ENCODE data around the gene NRP1. TPM values are rescaled to one million over a fixed set of nuclear protein-coding genes. Genes with fewer than 3 reads are reported as not detected.

Gene NRP1
- polyA plus RNA-seq, 1 of the 3 experiments (the other 2 are of a cell fraction) = 129 TPM

GRCh38 chr10:33193701-33194521, 140.6 kb downstream of the NRP1 start:
- H3K9ac ChIP-seq = no peak overlapping the region
- DNase-seq = no peak
- no peaks in the 10 kb centered on the region for H3K9me3 ChIP-seq
- H3F3A ChIP-seq (replicated peaks; ENCODE audit: insufficient read depth) = peaks cover 44% of the 10 kb centered on the region
- 62% methylated on average over 6 of the region's 6 CpGs for WGBS (ENCODE audit: low lambda C conversion rate)
- no peaks in the 10 kb centered on the region for H3K9me2 ChIP-seq
- H3K4me2 ChIP-seq = no peak overlapping the region
- CTCF ChIA-PET = interaction anchor here (0.7 to 4.0 kb wide), 46 partner anchors 8 to 1448 kb away, joined by 3 to 51 read pairs (median 4); partner anchors contain the start of gene NRP1
- H4K20me1 ChIP-seq (ENCODE audit: insufficient read depth) = no peaks in the 10 kb centered on the region
- POLR2A ChIA-PET = interaction anchor here (1.0 kb wide), 1 partner anchor 141 kb away, joined by 3 read pairs; no protein-coding TSS in a partner anchor
- peak overlapping the region; percentile 62 to 64; a peak in 3 of 4 replicates for H3K27ac ChIP-seq (ENCODE audit: low read depth in 2 of 2, low read length in 1 of 2)
- no peak overlapping the region for H2AFZ ChIP-seq (ENCODE audit: low read depth)
- H3K4me3 ChIP-seq (ENCODE audit: low read depth in 2 of 2, low read length in 1 of 2) = peak overlapping the region in 1 of 2 experiments; percentile 32; a peak in 1 of 4 replicates
- H3K4me1 ChIP-seq (ENCODE audit: control insufficient read depth in 1 of 2, insufficient read depth in 2 of 2, low read depth in 1 of 2, low read length in 1 of 2) = peaks cover 4 to 34% of the 10 kb centered on the region in 2 experiments; a peak in 3 of 4 replicates
- H3K27me3 ChIP-seq (ENCODE audit: insufficient read depth) = no peaks in the 10 kb centered on the region
- peaks cover 20 to 93% of the 10 kb centered on the region in 2 experiments for H3K36me3 ChIP-seq (replicated peaks in 1 of 2; ENCODE audit: control insufficient read depth in 1 of 2, insufficient read depth in 2 of 2, low read length in 1 of 2)
- 0 out of 2 replicates have a peak, but pooled peaks cover 3% of the 10 kb centered on the region for H3K79me2 ChIP-seq (ENCODE audit: insufficient read depth)
- TF ChIP-seq RFX5 (IDR thresholded peaks at IDR 0.05; ENCODE audit: low read length) (no peak), MAX (IDR thresholded peaks at IDR 0.05; ENCODE audit: low read depth) (no peak), JUND (IDR thresholded peaks at IDR 0.05) (no peak), EP300 (IDR thresholded peaks at IDR 0.05; ENCODE audit: borderline replicate concordance in 1 of 2, low read depth in 1 of 2, low read length in 1 of 2) (0 out of 4 replicates have a peak, but pooled peaks of 1 of the 2 experiments have one; percentile 7), RAD21 (IDR thresholded peaks at IDR 0.05; ENCODE audit: low read length) (no peak), FOXJ3 (CRISPR knock-in tag; IDR thresholded peaks at IDR 0.05) (no peak), MXI1 (IDR thresholded peaks at IDR 0.05; ENCODE audit: low read depth, low read length) (no peak), SIN3A (IDR thresholded peaks at IDR 0.05; ENCODE audit: borderline replicate concordance, low read depth, low read length) (no peak), NFIC (IDR thresholded peaks at IDR 0.05; ENCODE audit: borderline replicate concordance) (no peak), RCOR1 (IDR thresholded peaks at IDR 0.05; ENCODE audit: low read length) (no peak), GATA2 (CRISPR knock-in tag; IDR thresholded peaks at IDR 0.05) (no peak), SMC3 (IDR thresholded peaks at IDR 0.05; ENCODE audit: low read depth, low read length) (no peak), FOXM1 (IDR thresholded peaks at IDR 0.05; ENCODE audit: low read depth) (no peak), POLR2AphosphoS5 (IDR thresholded peaks at IDR 0.05; ENCODE audit: low read depth, low read length) (no peak), PBX3 (IDR thresholded peaks at IDR 0.05) (peak; percentile 7; the same call in 1 of the 2 replicates), MEF2A (IDR thresholded peaks at IDR 0.05; ENCODE audit: borderline replicate concordance, low read depth) (no peak), TCF12 (IDR thresholded peaks at IDR 0.05) (no peak), RXRA (IDR thresholded peaks at IDR 0.05; ENCODE audit: borderline replicate concordance, low read depth) (no peak), ELF1 (IDR thresholded peaks at IDR 0.05) (no peak), NRF1 (IDR thresholded peaks at IDR 0.05; ENCODE audit: low read depth, low read length) (0 out of 2 replicates have a peak, but pooled peaks have one; percentile 1), YY1 (IDR thresholded peaks at IDR 0.05; ENCODE audit: low read depth) (no peak)
- TF ChIP-seq, protein P1, sequence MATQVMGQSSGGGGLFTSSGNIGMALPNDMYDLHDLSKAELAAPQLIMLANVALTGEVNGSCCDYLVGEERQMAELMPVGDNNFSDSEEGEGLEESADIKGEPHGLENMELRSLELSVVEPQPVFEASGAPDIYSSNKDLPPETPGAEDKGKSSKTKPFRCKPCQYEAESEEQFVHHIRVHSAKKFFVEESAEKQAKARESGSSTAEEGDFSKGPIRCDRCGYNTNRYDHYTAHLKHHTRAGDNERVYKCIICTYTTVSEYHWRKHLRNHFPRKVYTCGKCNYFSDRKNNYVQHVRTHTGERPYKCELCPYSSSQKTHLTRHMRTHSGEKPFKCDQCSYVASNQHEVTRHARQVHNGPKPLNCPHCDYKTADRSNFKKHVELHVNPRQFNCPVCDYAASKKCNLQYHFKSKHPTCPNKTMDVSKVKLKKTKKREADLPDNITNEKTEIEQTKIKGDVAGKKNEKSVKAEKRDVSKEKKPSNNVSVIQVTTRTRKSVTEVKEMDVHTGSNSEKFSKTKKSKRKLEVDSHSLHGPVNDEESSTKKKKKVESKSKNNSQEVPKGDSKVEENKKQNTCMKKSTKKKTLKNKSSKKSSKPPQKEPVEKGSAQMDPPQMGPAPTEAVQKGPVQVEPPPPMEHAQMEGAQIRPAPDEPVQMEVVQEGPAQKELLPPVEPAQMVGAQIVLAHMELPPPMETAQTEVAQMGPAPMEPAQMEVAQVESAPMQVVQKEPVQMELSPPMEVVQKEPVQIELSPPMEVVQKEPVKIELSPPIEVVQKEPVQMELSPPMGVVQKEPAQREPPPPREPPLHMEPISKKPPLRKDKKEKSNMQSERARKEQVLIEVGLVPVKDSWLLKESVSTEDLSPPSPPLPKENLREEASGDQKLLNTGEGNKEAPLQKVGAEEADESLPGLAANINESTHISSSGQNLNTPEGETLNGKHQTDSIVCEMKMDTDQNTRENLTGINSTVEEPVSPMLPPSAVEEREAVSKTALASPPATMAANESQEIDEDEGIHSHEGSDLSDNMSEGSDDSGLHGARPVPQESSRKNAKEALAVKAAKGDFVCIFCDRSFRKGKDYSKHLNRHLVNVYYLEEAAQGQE (IDR thresholded peaks at IDR 0.05; ENCODE audit: low read depth, low read length) = no peak
- TF ChIP-seq, protein P2, sequence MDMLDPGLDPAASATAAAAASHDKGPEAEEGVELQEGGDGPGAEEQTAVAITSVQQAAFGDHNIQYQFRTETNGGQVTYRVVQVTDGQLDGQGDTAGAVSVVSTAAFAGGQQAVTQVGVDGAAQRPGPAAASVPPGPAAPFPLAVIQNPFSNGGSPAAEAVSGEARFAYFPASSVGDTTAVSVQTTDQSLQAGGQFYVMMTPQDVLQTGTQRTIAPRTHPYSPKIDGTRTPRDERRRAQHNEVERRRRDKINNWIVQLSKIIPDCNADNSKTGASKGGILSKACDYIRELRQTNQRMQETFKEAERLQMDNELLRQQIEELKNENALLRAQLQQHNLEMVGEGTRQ (IDR thresholded peaks at IDR 0.05; ENCODE audit: borderline replicate concordance, low read depth, low read length) = no peak
- TF ChIP-seq, protein P3, sequence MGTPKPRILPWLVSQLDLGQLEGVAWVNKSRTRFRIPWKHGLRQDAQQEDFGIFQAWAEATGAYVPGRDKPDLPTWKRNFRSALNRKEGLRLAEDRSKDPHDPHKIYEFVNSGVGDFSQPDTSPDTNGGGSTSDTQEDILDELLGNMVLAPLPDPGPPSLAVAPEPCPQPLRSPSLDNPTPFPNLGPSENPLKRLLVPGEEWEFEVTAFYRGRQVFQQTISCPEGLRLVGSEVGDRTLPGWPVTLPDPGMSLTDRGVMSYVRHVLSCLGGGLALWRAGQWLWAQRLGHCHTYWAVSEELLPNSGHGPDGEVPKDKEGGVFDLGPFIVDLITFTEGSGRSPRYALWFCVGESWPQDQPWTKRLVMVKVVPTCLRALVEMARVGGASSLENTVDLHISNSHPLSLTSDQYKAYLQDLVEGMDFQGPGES (IDR thresholded peaks at IDR 0.05; ENCODE audit: low read depth, low read length) = no peak
- TF ChIP-seq, protein P4, sequence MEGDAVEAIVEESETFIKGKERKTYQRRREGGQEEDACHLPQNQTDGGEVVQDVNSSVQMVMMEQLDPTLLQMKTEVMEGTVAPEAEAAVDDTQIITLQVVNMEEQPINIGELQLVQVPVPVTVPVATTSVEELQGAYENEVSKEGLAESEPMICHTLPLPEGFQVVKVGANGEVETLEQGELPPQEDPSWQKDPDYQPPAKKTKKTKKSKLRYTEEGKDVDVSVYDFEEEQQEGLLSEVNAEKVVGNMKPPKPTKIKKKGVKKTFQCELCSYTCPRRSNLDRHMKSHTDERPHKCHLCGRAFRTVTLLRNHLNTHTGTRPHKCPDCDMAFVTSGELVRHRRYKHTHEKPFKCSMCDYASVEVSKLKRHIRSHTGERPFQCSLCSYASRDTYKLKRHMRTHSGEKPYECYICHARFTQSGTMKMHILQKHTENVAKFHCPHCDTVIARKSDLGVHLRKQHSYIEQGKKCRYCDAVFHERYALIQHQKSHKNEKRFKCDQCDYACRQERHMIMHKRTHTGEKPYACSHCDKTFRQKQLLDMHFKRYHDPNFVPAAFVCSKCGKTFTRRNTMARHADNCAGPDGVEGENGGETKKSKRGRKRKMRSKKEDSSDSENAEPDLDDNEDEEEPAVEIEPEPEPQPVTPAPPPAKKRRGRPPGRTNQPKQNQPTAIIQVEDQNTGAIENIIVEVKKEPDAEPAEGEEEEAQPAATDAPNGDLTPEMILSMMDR (IDR thresholded peaks at IDR 0.05) = no peak

All from SK-N-SH (cell line).